ENCODE data around the gene LUZP2.

GRCh38 chr11:24820541-24820940 lies 323.7 kb downstream of the LUZP2 start:
- TF ChIP-seq POLR2A (IDR thresholded peaks at IDR 0.05) (no peak), CTCF (IDR thresholded peaks at IDR 0.05) (no peak)

Data from tibial nerve (tissue), 3 donors.